CD4-positive, alpha-beta T cell treated with Interferon alpha-2 for 1 hour (primary cell): ENCODE results near the gene TEX48.
A peak's percentile ranks its signal among the peaks of the same experiment; 100 is the strongest.

Experiments
- DNase-seq, 2 donors: peaks; one replicate each; pipeline ENCODE4 v3.0.0-alpha.2; 2020 to 2022

Gene TEX48

GRCh38 chr9:114691956-114692295 lies 9.9 kb upstream of the TEX48 start:
- no peak for DNase-seq

GRCh38 chr9:114691046-114691955 lies 9.3 kb upstream of the TEX48 start:
- DNase-seq, result peak; percentile 10 to 62

GRCh38 chr9:114690308-114690707 lies 8.3 kb upstream of the TEX48 start:
- DNase-seq, result no peak

GRCh38 chr9:114689813-114690212 lies 7.8 kb upstream of the TEX48 start:
- DNase-seq, result no peak

GRCh38 chr9:114688909-114689610 lies 7.1 kb upstream of the TEX48 start:
- no peak for DNase-seq

- DNase-seq, result no peak
These were observed 6.4 kb upstream of the TEX48 start for GRCh38 chr9:114688379-114688778.

GRCh38 chr9:114687034-114687433 lies 5.0 kb upstream of the TEX48 start:
- DNase-seq, result no peak

GRCh38 chr9:114685951-114686350 lies 4.0 kb upstream of the TEX48 start:
- peak in 1 of 2 donors; percentile 37 for DNase-seq

GRCh38 chr9:114684036-114684435 lies 2.0 kb upstream of the TEX48 start:
- DNase-seq, result no peak

- no peak for DNase-seq
These were observed 854 bp upstream of the TEX48 start for GRCh38 chr9:114682846-114683245.

- DNase-seq, result no peak
These were observed 1.6 kb downstream of the TEX48 start for GRCh38 chr9:114680259-114681001.

- no peak for DNase-seq
These were observed 3.2 kb downstream of the TEX48 start for GRCh38 chr9:114678795-114679194.

GRCh38 chr9:114678130-114678529 lies 3.9 kb downstream of the TEX48 start:
- DNase-seq, result no peak

- no peak for DNase-seq
These were observed 4.6 kb downstream of the TEX48 start for GRCh38 chr9:114677418-114677817.

- no peak for DNase-seq
These were observed 5.1 kb downstream of the TEX48 start for GRCh38 chr9:114676901-114677300.

- no peak for DNase-seq
These were observed 7.0 kb downstream of the TEX48 start for GRCh38 chr9:114674798-114675540.

GRCh38 chr9:114674076-114674797 lies 7.8 kb downstream of the TEX48 start:
- DNase-seq, result no peak

GRCh38 chr9:114671605-114672004 lies 10.4 kb downstream of the TEX48 start:
- DNase-seq, result no peak

- DNase-seq, result no peak
These were observed 12.0 kb downstream of the TEX48 start for GRCh38 chr9:114669961-114670360.

GRCh38 chr9:114668146-114668545 lies 13.8 kb downstream of the TEX48 start:
- no peak for DNase-seq

GRCh38 chr9:114666851-114667250 lies 15.1 kb downstream of the TEX48 start:
- no peak for DNase-seq

GRCh38 chr9:114666401-114666800 lies 15.6 kb downstream of the TEX48 start:
- no peak for DNase-seq
